Colonic mucosa (tissue), 4 donors: ENCODE measurements around the gene TNIK. TPM values are rescaled to one million over a fixed set of nuclear protein-coding genes. Genes with fewer than 3 reads are reported as not detected.
"Not testable (repeated sequence)": the region's sequence is repeated elsewhere in the genome, so short reads cannot be mapped to it uniquely, and the experiment has no call there.

Experiments
- DNase-seq: peaks from one replicate; pipeline ENCODE4 v3.0.0-alpha.2; 2020
- H3K27ac ChIP-seq: fragments of 200-600 bp; one replicate; pipeline ENCODE4 v1.8.0; 2021
- H3K27me3 ChIP-seq: fragments of 200-600 bp; one replicate; pipeline ENCODE4 v1.8.0; 2021
- H3K36me3 ChIP-seq: fragments of 200-600 bp; one replicate; pipeline ENCODE4 v1.8.0; 2021
- H3K4me1 ChIP-seq: fragments of 200-600 bp; one replicate; pipeline ENCODE4 v1.8.0; 2021; ENCODE audit warnings: mild to moderate bottlenecking
- H3K4me3 ChIP-seq: fragments of 200-600 bp; one replicate; pipeline ENCODE4 v1.8.0; 2021
- H3K9ac ChIP-seq, 2 donors: one replicate each; pipeline ENCODE4 v1.7.0; 2013; ENCODE audit warnings: control low read depth in 2 of 2, low read depth in 2 of 2, low read length in 2 of 2
- H3K9me3 ChIP-seq: fragments of 200-600 bp; one replicate; pipeline ENCODE4 v1.8.0; 2021
- intact Hi-C: fragments of 100-400 bp; cut with DNase I; formaldehyde crosslinking; loops from one replicate; pipeline ENCODE4 v1.14.1; 2022
- total RNA-seq, 2 donors: library from RNA; stranded (reverse); fragmentation: NEBNext Ultra II Directional in 1 of 2; extraction: Animal tissue kit (Norgen Biotek cat#: 25700) in 1 of 2; gene quantifications; one replicate each; pipeline ENCODE4 v1.2.1, GENCODE V29; 2021
- TF ChIP-seq, protein P1 (sequence below): fragments of 200-600 bp; IDR thresholded peaks from one replicate; pipeline ENCODE4 v1.8.0; 2022; ENCODE audit warnings: antibody characterized with exemption, mild to moderate bottlenecking
- donor health status: healthy.
- donor health status: DM: no; HTN: no; CAD: no.
- donor health status: DM: no; HTN: no; CAD: no.

TNIK gene
- total RNA-seq, 2 donors from 2014 or later, result 19.9 to 30.9 TPM

DNA sequence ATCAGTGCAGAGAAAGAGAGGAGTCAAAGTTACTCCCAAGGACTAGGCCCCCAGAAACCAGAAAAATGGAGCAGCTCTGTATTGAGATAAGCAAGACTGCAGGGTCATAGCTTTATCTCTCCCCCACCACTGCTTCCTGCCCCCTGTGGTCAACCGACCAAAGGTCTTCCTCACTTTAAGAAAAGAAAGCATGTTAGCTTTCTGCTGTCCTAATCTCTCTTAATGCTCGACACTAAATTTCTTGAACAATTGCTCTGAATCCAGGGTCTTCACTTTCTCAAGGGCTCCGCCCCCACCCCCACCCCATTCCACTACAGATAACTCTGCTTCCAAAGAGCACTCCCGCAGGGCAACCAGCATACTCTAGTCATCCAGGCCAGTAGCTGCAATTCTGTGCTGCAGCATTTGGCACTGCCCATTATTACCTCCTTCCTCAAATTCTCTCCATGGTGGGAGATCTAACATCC lies 31.9 kb downstream of the TNIK start:
- H3K9me3 ChIP-seq, result no peaks in the 10 kb centered on the region
- H3K27me3 ChIP-seq, result no peaks in the 10 kb centered on the region
- no peak for DNase-seq
- H3K4me3 ChIP-seq, result no peak overlapping the region
- no peaks in the 10 kb centered on the region for H3K36me3 ChIP-seq
- intact Hi-C loops, result no loop called here
- no peak overlapping the region for H3K9ac ChIP-seq
- H3K27ac ChIP-seq, result no peak overlapping the region
- no peaks in the 10 kb centered on the region for H3K4me1 ChIP-seq
- TF ChIP-seq, protein P1, sequence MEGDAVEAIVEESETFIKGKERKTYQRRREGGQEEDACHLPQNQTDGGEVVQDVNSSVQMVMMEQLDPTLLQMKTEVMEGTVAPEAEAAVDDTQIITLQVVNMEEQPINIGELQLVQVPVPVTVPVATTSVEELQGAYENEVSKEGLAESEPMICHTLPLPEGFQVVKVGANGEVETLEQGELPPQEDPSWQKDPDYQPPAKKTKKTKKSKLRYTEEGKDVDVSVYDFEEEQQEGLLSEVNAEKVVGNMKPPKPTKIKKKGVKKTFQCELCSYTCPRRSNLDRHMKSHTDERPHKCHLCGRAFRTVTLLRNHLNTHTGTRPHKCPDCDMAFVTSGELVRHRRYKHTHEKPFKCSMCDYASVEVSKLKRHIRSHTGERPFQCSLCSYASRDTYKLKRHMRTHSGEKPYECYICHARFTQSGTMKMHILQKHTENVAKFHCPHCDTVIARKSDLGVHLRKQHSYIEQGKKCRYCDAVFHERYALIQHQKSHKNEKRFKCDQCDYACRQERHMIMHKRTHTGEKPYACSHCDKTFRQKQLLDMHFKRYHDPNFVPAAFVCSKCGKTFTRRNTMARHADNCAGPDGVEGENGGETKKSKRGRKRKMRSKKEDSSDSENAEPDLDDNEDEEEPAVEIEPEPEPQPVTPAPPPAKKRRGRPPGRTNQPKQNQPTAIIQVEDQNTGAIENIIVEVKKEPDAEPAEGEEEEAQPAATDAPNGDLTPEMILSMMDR, result no peak

DNA sequence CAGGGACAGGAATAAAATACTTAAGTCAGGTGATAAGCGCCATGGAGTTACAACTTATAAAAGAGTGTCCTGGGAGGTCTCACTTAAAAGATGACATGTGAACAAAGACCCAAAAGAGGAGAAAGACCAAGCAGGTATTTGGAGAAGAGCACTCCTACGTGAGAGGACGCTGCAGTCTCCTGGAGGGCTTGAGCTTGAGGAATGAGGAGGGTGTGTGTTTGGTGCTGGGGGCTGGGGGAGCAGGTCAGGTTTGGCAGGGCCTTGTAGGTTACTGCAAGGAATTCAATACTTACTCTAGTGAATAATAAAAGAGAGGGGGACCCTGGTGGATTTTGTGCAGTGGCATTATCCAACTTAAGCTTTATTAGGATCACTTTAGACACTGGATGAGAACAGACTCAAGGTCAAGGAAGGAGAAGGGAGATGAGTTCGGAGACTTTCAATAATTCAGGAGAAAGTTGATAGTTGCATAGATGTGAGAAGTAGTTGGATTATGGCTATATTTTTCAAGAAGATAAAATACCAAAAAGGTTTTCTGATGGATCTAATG lies 32.4 kb downstream of the TNIK start:
- TF ChIP-seq, protein P1, result no peak
- intact Hi-C loops, result no loop called here
- Histone ChIP-seq H3K27ac (no peak overlapping the region), H3K9me3 (no peaks in the 10 kb centered on the region), H3K36me3 (no peaks in the 10 kb centered on the region), H3K4me1 (no peaks in the 10 kb centered on the region), H3K27me3 (no peaks in the 10 kb centered on the region), H3K9ac (no peak overlapping the region), H3K4me3 (no peak overlapping the region)
- no peak for DNase-seq

DNA sequence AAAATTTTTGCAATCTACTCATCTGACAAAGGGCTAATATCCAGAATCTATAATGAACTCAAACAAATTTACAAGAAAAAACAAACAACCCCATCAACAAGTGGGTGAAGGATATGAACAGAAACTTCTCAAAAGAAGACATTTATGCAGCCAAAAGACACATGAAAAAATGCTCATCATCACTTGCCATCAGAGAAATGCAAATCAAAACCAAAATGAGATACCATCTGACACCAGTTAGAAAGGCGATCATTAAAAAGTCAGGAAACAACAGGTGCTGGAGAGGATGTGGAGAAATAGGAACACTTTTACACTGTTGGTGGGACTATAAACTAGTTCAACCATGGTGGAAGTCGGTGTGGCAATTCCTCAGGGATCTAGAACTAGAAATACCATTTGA lies 36.1 kb downstream of the TNIK start:
- H3K4me1 ChIP-seq, H3K9ac ChIP-seq, DNase-seq, intact Hi-C loops, H3K27me3 ChIP-seq, H3K36me3 ChIP-seq, H3K27ac ChIP-seq, H3K9me3 ChIP-seq, H3K4me3 ChIP-seq: not testable (repeated sequence)

DNA sequence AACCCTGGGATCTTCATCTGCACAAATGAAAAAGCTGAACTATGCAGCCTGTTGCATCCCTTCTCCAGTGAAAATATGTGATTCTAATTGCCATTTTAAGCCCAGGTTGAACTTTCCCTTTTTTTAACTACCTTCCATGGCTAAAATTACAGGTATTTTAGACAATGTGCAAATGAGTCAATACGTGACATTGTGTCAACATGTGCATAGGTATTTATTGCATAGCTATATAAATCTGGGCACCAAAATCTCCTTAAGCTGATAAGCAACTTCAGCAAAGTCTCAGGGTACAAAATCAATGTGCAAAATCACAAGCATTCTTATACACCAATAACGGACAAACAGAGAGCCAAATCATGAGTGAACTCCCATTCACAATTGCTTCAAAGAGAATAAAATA lies 37.4 kb downstream of the TNIK start:
- H3K4me1 ChIP-seq, DNase-seq, H3K9me3 ChIP-seq, H3K27me3 ChIP-seq, H3K27ac ChIP-seq, H3K9ac ChIP-seq, H3K4me3 ChIP-seq, H3K36me3 ChIP-seq, intact Hi-C loops: not testable (repeated sequence)

DNA sequence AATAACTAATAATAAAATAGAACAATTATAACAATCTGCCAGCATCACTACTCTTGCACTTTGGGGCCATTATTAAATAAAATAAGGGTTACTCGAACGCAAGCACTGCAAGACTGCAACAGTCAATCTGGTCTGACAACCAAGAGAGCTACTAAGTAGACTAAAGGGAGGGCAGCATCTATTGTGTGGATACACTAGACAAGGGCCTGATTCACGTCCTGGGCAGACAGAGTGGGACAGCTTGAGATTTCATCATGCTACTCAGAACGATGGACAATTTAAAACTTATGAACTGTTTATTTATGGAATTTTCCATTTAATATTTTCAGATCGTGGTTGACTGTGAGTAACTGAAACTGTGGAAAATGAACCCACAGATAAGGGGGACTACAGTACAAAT lies 39.5 kb downstream of the TNIK start:
- intact Hi-C loops, result no loop called here
- no peak for DNase-seq

DNA sequence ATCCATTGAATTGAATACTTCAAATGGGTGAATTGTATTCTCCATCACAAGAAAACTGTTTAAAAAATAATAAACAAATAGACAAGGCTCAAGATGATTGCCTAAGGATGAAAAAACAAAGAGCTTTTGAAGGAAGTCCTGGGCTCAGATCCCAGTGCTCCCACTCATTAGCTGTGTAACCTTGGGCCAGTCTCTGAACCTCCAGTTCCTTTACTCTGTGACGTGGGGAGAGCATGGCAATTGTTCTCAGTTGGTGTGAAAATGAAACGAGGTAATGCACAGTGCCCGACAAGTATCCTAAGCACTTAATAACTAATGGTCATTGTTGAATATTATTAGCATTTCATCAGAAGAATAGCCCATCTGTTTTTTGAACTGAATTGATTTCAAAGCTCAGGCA lies 40.7 kb downstream of the TNIK start:
- Histone ChIP-seq H3K36me3 (no peaks in the 10 kb centered on the region), H3K4me1 (no peaks in the 10 kb centered on the region), H3K9ac (no peak overlapping the region), H3K27me3 (no peaks in the 10 kb centered on the region), H3K27ac (no peak overlapping the region), H3K9me3 (no peaks in the 10 kb centered on the region), H3K4me3 (no peak overlapping the region)
- no peak for DNase-seq
- TF ChIP-seq, protein P1, result no peak
- intact Hi-C loops, result no loop called here

More for the DNA sequence above, 39.5 kb downstream of the TNIK start:
- H3K9ac ChIP-seq, result no peak overlapping the region
- H3K27ac ChIP-seq, result no peak overlapping the region
- no peaks in the 10 kb centered on the region for H3K4me1 ChIP-seq
- H3K4me3 ChIP-seq, result no peak overlapping the region
- no peaks in the 10 kb centered on the region for H3K9me3 ChIP-seq
- TF ChIP-seq, protein P1, result no peak
- H3K36me3 ChIP-seq, result no peaks in the 10 kb centered on the region
- no peaks in the 10 kb centered on the region for H3K27me3 ChIP-seq
